ENCODE measurements around the gene PTPN12.

DNA sequence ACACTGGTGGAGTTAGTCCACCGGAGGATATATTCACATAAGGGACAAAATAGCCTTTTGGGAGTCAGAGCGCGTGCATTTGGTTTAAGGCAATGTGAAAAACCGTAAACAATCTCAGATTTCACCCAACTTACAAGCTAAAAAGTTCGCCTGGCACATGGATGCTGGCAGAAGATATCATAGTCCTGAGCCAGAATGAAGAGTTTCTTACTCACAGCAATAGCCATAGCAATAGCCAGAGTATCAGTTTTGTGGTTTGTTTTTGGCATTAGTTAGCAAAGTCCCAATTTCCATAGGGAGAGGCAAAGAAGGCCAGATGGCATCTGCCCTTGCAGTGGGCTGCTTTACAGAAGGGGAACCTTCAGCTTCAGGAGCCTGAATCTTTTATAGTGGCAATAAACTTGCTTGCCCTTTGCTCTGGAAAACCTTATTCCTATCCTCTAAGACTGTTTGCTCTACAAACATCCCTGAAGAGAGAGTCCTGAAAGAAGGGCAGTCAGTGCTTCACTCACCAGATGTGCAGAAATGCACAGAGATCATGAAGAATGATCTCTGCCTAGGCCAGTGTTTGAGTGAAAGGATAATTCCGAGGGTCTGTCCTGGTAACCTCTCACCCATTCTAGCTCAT lies 130.5 kb downstream of the PTPN12 start:
- TF ChIP-seq, protein P1, sequence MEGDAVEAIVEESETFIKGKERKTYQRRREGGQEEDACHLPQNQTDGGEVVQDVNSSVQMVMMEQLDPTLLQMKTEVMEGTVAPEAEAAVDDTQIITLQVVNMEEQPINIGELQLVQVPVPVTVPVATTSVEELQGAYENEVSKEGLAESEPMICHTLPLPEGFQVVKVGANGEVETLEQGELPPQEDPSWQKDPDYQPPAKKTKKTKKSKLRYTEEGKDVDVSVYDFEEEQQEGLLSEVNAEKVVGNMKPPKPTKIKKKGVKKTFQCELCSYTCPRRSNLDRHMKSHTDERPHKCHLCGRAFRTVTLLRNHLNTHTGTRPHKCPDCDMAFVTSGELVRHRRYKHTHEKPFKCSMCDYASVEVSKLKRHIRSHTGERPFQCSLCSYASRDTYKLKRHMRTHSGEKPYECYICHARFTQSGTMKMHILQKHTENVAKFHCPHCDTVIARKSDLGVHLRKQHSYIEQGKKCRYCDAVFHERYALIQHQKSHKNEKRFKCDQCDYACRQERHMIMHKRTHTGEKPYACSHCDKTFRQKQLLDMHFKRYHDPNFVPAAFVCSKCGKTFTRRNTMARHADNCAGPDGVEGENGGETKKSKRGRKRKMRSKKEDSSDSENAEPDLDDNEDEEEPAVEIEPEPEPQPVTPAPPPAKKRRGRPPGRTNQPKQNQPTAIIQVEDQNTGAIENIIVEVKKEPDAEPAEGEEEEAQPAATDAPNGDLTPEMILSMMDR (conservative IDR thresholded peaks at IDR 0.05): no peak
- TF ChIP-seq EZH2 (IDR thresholded peaks at IDR 0.05; ENCODE audit: low read depth): no peak

Measured in PC-9 (cell line).